ENCODE results near the gene RREB1. TPM values are rescaled to one million over a fixed set of nuclear protein-coding genes. Genes with fewer than 3 reads are reported as not detected.
"Not testable (repeated sequence)": the region's sequence is repeated elsewhere in the genome, so short reads cannot be mapped to it uniquely, and the experiment has no call there.

Gene RREB1
- total and polyA plus RNA-seq, 10 donors: 3.2 to 72.0 (median 54.6) TPM

GRCh38 chr6:7270320-7271204 is 162.8 kb downstream of the RREB1 start:
- H3K4me3 ChIP-seq: no peak overlapping the region
- intact Hi-C loops (cut with DNase I; ENCODE audit: low total_unique reads): no loop called here
- no peaks in the 10 kb centered on the region for H3K36me3 ChIP-seq
- H3K27ac ChIP-seq: no peak overlapping the region
- H3K27me3 ChIP-seq (replicated peaks in 1 of 7): no peaks in the 10 kb centered on the region
- peak; percentile 74 for DNase-seq
- H3K9me3 ChIP-seq: peaks cover 0 to 8% (median 0%) of the 10 kb centered on the region in 8 donors
- peaks cover 0 to 30% (median 8%) of the 10 kb centered on the region in 6 donors for H3K4me1 ChIP-seq
- TF ChIP-seq POLR2AphosphoS5 (IDR thresholded peaks at IDR 0.05): no peak
- TF ChIP-seq CTCF (IDR thresholded peaks at IDR 0.05 in 8 of 11, conservative IDR thresholded peaks at IDR 0.05 in 3 of 11): no peak
- TF ChIP-seq POLR2A (IDR thresholded peaks at IDR 0.05): no peak
- WGBS, 5 donors: 82 to 91% (median 88%) methylated on average over 16 of the region's 16 CpGs

- no peak for DNase-seq
- WGBS, 5 donors: 53 to 79% (median 59%) methylated on average over 11 of the region's 11 CpGs
- Histone ChIP-seq H3K4me3 (no peak overlapping the region), H3K27ac (no peak overlapping the region), H3K36me3 (no peaks in the 10 kb centered on the region), H3K4me1 (peaks cover 0 to 36% (median 13%) of the 10 kb centered on the region in 6 donors), H3K9me3 (peaks cover 0 to 3% (median 0%) of the 10 kb centered on the region in 8 donors), H3K27me3 (replicated peaks in 1 of 7) (no peaks in the 10 kb centered on the region)
- no peak for TF ChIP-seq POLR2A (IDR thresholded peaks at IDR 0.05)
- TF ChIP-seq CTCF (IDR thresholded peaks at IDR 0.05 in 8 of 11, conservative IDR thresholded peaks at IDR 0.05 in 3 of 11): no peak
- TF ChIP-seq POLR2AphosphoS5 (IDR thresholded peaks at IDR 0.05): peak in 1 of 3 donors; percentile 10
- intact Hi-C loops (cut with DNase I; ENCODE audit: low total_unique reads): no loop called here
Observed at GRCh38 chr6:7271205-7271534, 163.4 kb downstream of the RREB1 start.

DNA sequence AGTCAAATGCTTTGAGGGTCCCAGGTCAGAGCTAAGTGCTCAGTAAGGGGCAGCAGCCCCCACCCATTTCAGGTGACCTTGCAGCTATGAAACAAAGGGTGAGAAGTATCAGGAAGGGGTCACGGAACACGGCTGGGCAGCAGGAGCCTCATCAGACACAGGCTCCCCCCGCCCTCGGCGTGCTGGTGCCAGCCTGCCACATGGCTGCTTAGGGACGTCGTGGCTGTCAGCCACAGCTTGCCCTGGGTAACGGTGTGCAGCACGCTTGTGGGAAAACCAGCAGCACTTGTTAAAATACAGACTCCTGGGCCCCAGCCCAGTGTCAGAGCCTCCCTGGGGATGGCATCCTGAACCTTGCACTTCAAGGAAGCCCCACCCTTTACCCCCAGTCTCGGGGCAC is 165.9 kb downstream of the RREB1 start:
- H3K27ac ChIP-seq: no peak overlapping the region
- WGBS, 5 donors: 66 to 79% (median 72%) methylated on average over 6 to 10 of the region's 10 CpGs
- H3K36me3 ChIP-seq: no peaks in the 10 kb centered on the region
- TF ChIP-seq POLR2A (IDR thresholded peaks at IDR 0.05): no peak
- TF ChIP-seq POLR2AphosphoS5 (IDR thresholded peaks at IDR 0.05): peak in 1 of 3 donors; percentile 24
- H3K9me3 ChIP-seq: no peaks in the 10 kb centered on the region
- DNase-seq: no peak
- intact Hi-C loops (cut with DNase I; ENCODE audit: low total_unique reads): no loop called here
- H3K27me3 ChIP-seq (replicated peaks in 1 of 7): no peaks in the 10 kb centered on the region
- no peak overlapping the region for H3K4me3 ChIP-seq
- peaks cover 0 to 37% (median 24%) of the 10 kb centered on the region in 6 donors for H3K4me1 ChIP-seq

GRCh38 chr6:7274525-7274924 is 166.8 kb downstream of the RREB1 start:
- 80 to 90% (median 85%) methylated on average over 8 of the region's 8 CpGs for WGBS, 5 donors

GRCh38 chr6:7276199-7276524 is 168.4 kb downstream of the RREB1 start:
- Histone ChIP-seq H3K9me3 (no peaks in the 10 kb centered on the region), H3K27me3 (replicated peaks in 1 of 7) (no peaks in the 10 kb centered on the region), H3K36me3 (no peaks in the 10 kb centered on the region), H3K27ac (peak overlapping the region in 2 of 8 donors; percentile 69 to 79), H3K4me3 (no peak overlapping the region), H3K4me1 (peaks cover 0 to 47% (median 24%) of the 10 kb centered on the region in 6 donors)
- intact Hi-C loops (cut with DNase I; ENCODE audit: low total_unique reads): loop anchor here (5.0 kb wide), 1 partner anchor 341 kb away; no protein-coding TSS in a partner anchor
- DNase-seq: no peak
- WGBS, 5 donors: 56 to 69% (median 60%) methylated on average over 7 of the region's 7 CpGs
- TF ChIP-seq CTCF (IDR thresholded peaks at IDR 0.05 in 8 of 11, conservative IDR thresholded peaks at IDR 0.05 in 3 of 11) (peak in 1 of 11 experiments; percentile 19), POLR2AphosphoS5 (IDR thresholded peaks at IDR 0.05) (no peak)

More at GRCh38 chr6:7274525-7274924, 166.8 kb downstream of the RREB1 start:
- H3K36me3 ChIP-seq; H3K27me3 ChIP-seq (replicated peaks in 1 of 7); H3K4me3 ChIP-seq; DNase-seq; H3K27ac ChIP-seq; intact Hi-C loops (cut with DNase I; ENCODE audit: low total_unique reads); H3K9me3 ChIP-seq: not testable (repeated sequence)
- peaks cover 0 to 46% (median 24%) of the 10 kb centered on the region in 6 donors for H3K4me1 ChIP-seq
